ENCODE measurements around the gene EHD2.

EHD2 gene

DNA sequence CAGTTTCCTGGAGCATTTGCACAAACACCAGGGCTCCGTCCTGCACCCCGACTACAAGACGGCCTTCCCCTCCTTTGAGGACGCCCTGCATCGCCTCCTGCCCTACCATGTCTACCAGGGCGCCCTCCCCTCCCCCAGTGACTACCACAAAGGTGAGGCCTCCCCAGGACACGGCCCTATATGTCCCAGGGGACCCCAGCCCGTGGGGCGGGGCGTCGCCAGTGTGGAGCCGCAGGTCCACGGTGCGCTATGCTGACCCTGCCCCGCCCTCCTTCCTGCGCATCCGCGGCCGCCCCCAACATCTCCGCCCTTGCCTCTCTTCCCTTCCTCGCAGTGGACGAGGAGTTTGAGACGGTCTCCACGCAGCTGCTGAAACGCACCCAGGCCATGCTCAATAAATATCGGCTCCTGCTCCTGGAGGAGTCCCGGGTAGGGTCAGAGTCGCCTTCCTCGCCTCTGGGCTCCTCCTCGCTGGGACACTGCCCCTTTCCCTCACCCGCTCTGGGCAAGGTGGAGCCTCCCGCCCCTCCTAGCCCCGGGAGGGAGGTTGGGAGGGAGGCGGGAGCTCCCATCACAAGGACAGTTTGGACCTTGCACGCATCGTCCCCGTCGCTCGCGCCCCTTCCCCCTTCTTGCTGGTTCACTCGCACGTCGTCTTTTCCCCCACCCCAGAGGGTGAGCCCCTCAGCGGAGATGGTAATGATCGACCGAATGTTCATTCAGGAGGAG is 14.4 kb upstream of the EHD2 start:
- no peak overlapping the region for H3K27ac ChIP-seq (ENCODE audit: poor library complexity, severe bottlenecking)
- H3K4me1 ChIP-seq (ENCODE audit: insufficient read depth, poor library complexity, severe bottlenecking): no peaks in the 10 kb centered on the region
- H3K27me3 ChIP-seq (ENCODE audit: insufficient read depth, poor library complexity, severe bottlenecking): no peaks in the 10 kb centered on the region
- peaks cover 28% of the 10 kb centered on the region for H3K36me3 ChIP-seq (ENCODE audit: low read depth)
- no peaks in the 10 kb centered on the region for H3K9me3 ChIP-seq (ENCODE audit: severe bottlenecking)
- DNase-seq (ENCODE audit: low spot score): peak; percentile 60
- ATAC-seq (ENCODE audit: low read depth): no peak
- H3K4me3 ChIP-seq (ENCODE audit: severe bottlenecking): no peak overlapping the region
- TF ChIP-seq, protein P1, sequence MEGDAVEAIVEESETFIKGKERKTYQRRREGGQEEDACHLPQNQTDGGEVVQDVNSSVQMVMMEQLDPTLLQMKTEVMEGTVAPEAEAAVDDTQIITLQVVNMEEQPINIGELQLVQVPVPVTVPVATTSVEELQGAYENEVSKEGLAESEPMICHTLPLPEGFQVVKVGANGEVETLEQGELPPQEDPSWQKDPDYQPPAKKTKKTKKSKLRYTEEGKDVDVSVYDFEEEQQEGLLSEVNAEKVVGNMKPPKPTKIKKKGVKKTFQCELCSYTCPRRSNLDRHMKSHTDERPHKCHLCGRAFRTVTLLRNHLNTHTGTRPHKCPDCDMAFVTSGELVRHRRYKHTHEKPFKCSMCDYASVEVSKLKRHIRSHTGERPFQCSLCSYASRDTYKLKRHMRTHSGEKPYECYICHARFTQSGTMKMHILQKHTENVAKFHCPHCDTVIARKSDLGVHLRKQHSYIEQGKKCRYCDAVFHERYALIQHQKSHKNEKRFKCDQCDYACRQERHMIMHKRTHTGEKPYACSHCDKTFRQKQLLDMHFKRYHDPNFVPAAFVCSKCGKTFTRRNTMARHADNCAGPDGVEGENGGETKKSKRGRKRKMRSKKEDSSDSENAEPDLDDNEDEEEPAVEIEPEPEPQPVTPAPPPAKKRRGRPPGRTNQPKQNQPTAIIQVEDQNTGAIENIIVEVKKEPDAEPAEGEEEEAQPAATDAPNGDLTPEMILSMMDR (IDR thresholded peaks at IDR 0.05; ENCODE audit: poor library complexity, severe bottlenecking): no peak

DNA sequence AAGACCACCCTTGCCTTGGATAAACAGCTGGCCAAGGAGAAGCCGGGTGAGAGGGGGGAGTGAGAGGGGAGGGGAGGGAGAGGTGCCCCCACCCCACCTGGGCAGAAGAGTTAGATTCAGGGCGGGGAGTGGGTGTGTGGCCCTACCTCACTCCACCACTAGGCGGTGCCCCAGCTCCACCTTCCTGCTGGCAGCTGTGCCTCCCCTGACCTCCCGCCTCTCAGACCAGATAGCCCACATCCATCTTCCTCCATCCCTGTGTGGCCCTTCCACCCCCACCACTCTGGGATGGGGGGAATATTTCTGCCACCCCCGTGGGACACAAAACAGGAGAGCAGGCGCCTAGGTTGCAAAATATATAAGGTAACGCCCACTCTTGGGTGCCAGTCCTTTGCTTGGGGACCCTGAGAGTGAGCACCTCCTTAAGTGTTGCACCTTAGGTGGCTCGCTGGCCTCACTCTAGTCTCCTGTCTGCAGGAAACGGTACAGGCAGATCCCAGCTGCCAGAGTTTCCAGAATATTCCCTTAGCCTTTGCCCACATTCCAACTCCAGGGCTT is 13.8 kb upstream of the EHD2 start:
- Histone ChIP-seq H3K4me3 (ENCODE audit: severe bottlenecking) (no peak overlapping the region), H3K36me3 (ENCODE audit: low read depth) (peaks cover 28% of the 10 kb centered on the region), H3K27ac (ENCODE audit: poor library complexity, severe bottlenecking) (no peak overlapping the region), H3K9me3 (ENCODE audit: severe bottlenecking) (no peaks in the 10 kb centered on the region), H3K4me1 (ENCODE audit: insufficient read depth, poor library complexity, severe bottlenecking) (no peaks in the 10 kb centered on the region), H3K27me3 (ENCODE audit: insufficient read depth, poor library complexity, severe bottlenecking) (no peaks in the 10 kb centered on the region)
- ATAC-seq (ENCODE audit: low read depth): no peak
- TF ChIP-seq, protein P1 (IDR thresholded peaks at IDR 0.05; ENCODE audit: poor library complexity, severe bottlenecking): peak; percentile 55
- DNase-seq (ENCODE audit: low spot score): no peak

DNA sequence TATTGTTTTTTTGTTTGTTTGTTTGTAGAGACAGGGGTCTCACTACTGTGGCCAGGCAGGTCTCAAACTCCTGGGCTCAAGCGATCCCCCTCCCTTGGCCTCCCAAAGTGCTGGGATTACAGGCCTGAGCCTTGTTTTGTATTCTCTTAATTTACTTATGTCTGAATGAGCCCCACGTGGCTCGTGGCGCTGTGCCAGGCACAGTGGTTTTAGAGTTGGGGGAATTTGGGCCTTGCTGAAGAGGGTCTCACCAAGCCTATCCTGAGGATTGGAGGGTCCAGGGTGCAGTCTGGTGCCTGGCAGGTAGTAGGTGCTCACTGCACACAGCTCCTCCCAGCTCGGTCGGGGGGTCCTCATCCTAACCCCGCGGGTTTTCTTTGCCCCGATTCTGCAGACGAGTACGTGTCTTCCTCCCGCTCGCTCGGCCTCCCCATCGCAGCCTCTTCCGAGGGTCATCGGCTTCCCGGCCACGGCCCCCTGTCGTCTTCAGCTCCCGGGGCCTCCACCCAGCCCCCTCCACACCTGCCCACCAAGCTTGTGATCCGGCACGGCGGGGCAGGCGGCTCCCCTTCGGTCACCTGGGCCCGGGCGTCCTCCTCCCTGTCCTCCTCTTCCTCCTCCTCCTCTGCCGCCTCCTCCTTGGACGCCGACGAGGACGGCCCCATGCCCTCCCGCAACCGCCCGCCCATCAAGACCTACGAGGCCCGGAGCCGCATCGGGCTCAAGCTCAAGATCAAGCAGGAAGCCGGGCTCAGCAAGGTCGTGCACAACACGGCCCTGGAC is 12.1 kb upstream of the EHD2 start:
- ATAC-seq (ENCODE audit: low read depth) (no peak), DNase-seq (ENCODE audit: low spot score) (peak; percentile 64)
- Histone ChIP-seq H3K27me3 (ENCODE audit: insufficient read depth, poor library complexity, severe bottlenecking) (no peaks in the 10 kb centered on the region), H3K36me3 (ENCODE audit: low read depth) (peaks cover 28% of the 10 kb centered on the region), H3K4me1 (ENCODE audit: insufficient read depth, poor library complexity, severe bottlenecking) (no peaks in the 10 kb centered on the region), H3K27ac (ENCODE audit: poor library complexity, severe bottlenecking) (no peak overlapping the region), H3K4me3 (ENCODE audit: severe bottlenecking) (no peak overlapping the region), H3K9me3 (ENCODE audit: severe bottlenecking) (no peaks in the 10 kb centered on the region)
- TF ChIP-seq, protein P1 (IDR thresholded peaks at IDR 0.05; ENCODE audit: poor library complexity, severe bottlenecking): no peak

DNA sequence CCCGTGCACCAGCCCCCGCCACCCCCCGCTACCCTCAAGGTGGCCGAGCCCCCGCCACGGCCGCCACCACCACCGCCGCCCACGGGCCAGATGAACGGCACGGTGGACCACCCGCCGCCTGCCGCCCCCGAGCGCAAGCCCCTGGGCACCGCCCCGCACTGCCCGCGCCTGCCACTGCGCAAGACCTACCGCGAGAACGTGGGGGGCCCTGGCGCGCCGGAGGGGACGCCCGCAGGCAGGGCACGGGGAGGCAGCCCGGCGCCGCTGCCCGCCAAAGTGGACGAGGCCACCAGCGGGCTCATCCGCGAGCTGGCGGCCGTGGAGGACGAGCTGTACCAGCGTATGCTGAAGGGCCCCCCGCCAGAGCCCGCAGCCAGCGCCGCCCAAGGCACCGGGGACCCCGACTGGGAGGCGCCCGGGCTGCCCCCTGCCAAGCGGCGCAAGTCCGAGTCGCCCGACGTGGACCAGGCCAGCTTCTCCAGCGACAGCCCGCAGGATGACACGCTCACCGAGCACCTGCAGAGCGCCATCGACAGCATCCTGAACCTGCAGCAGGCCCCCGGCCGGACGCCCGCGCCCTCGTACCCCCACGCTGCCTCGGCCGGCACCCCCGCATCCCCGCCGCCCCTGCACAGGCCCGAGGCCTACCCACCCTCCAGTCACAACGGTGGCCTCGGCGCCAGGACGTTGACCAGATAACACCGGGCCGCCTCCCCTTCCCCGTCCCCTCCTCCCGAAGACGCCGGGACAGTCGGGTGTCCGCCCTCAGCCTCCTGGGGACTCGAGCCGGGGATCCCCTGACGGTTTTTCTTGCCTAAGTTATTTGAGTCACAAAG is 11.3 kb upstream of the EHD2 start:
- no peaks in the 10 kb centered on the region for H3K9me3 ChIP-seq (ENCODE audit: severe bottlenecking)
- TF ChIP-seq, protein P1 (IDR thresholded peaks at IDR 0.05; ENCODE audit: poor library complexity, severe bottlenecking): no peak
- peaks cover 28% of the 10 kb centered on the region for H3K36me3 ChIP-seq (ENCODE audit: low read depth)
- H3K27me3 ChIP-seq (ENCODE audit: insufficient read depth, poor library complexity, severe bottlenecking): no peaks in the 10 kb centered on the region
- H3K4me3 ChIP-seq (ENCODE audit: severe bottlenecking): no peak overlapping the region
- ATAC-seq (ENCODE audit: low read depth) (no peak), DNase-seq (ENCODE audit: low spot score) (peak; percentile 66)
- H3K4me1 ChIP-seq (ENCODE audit: insufficient read depth, poor library complexity, severe bottlenecking): no peaks in the 10 kb centered on the region
- H3K27ac ChIP-seq (ENCODE audit: poor library complexity, severe bottlenecking): no peak overlapping the region

Measured in RWPE2 (cell line).